Naive thymus-derived CD4-positive, alpha-beta T cell (primary cell): ENCODE data around the gene STK26. TPM values are rescaled to one million over a fixed set of nuclear protein-coding genes. Genes with fewer than 3 reads are reported as not detected.
A peak's percentile ranks its signal among the peaks of the same experiment; 100 is the strongest.
"Not testable (repeated sequence)": the region's sequence is repeated elsewhere in the genome, so short reads cannot be mapped to it uniquely, and the experiment has no call there.

Experiments used
- ATAC-seq: fragments of 150-1000 bp; cut with Tn5 transposase; 2 replicates; pipeline ENCODE4 v1.10.0; 2021; ENCODE audit warnings: mild to moderate bottlenecking, moderate library complexity
- CTCF ChIA-PET: fragments of 350-600 bp; sonication (Branson Sonifier 250); formaldehyde crosslinking; loops from one replicate; lab custom pipeline; 2021; ENCODE audit warnings: antibody characterized with exemption; lab: Charles Lee
- POLR2A ChIA-PET: fragments of 350-600 bp; sonication (Branson Sonifier 250); formaldehyde crosslinking; loops from one replicate; lab custom pipeline; 2021; ENCODE audit warnings: antibody characterized with exemption, inconsistent platforms; lab: Charles Lee
- DNase-seq, 9 donors: peaks; one replicate each; pipeline versions ENCODE4 v3.0.0 to v3.0.0-alpha.2; 2020 to 2022; ENCODE audit warnings: mixed read lengths in 1 of 9
- H3K27ac ChIP-seq: one replicate; pipeline ENCODE4 v1.7.0; 2013; ENCODE audit warnings: mild to moderate bottlenecking, low read depth, low read length, moderate library complexity
- H3K27me3 ChIP-seq, 2 donors: one replicate each; pipeline ENCODE4 v1.7.0; 2013; ENCODE audit warnings: low read length in 2 of 2, mild to moderate bottlenecking in 2 of 2, moderate library complexity in 2 of 2; ENCODE audit not compliant: control insufficient read depth in 2 of 2, insufficient read depth in 2 of 2
- H3K36me3 ChIP-seq, 3 experiments: 1 replicate in 2 of 3; 2 replicates in 1 of 3; pipeline ENCODE4 v1.7.0; 2013; ENCODE audit warnings: low read length in 3 of 3, mild to moderate bottlenecking in 3 of 3, moderate library complexity in 1 of 3; ENCODE audit not compliant: insufficient read depth in 3 of 3, control insufficient read depth in 2 of 3
- H3K4me1 ChIP-seq, 2 donors: one replicate each; pipeline ENCODE4 v1.7.0; 2013; ENCODE audit warnings: low read length in 2 of 2, mild to moderate bottlenecking in 2 of 2, moderate library complexity in 1 of 2; ENCODE audit not compliant: control insufficient read depth in 2 of 2, insufficient read depth in 2 of 2
- H3K4me3 ChIP-seq: 2 replicates; pipeline ENCODE4 v1.7.0; 2013; ENCODE audit warnings: mild to moderate bottlenecking, low read length
- H3K9me3 ChIP-seq, 3 experiments: 1 replicate in 2 of 3; 2 replicates in 1 of 3; pipeline ENCODE4 v1.7.0; 2013; ENCODE audit warnings: low read length in 3 of 3; ENCODE audit not compliant: control insufficient read depth in 2 of 3
- H3K27ac Mint-ChIP-seq, 9 donors: one replicate each; pipeline ENCODE4 v1.8.0; 2020 to 2022; ENCODE audit warnings: mixed read lengths in 9 of 9, mild to moderate bottlenecking in 8 of 9, moderate library complexity in 5 of 9, inconsistent platforms in 2 of 9
- H3K27me3 Mint-ChIP-seq, 5 donors: one replicate each; pipeline ENCODE4 v1.8.0; 2021 to 2022; ENCODE audit warnings: mixed read lengths in 5 of 5, mild to moderate bottlenecking in 1 of 5
- H3K36me3 Mint-ChIP-seq, 5 donors: one replicate each; pipeline ENCODE4 v1.8.0; 2020 to 2022; ENCODE audit warnings: mixed read lengths in 5 of 5, mild to moderate bottlenecking in 3 of 5, inconsistent platforms in 1 of 5
- H3K4me1 Mint-ChIP-seq, 7 donors: one replicate each; pipeline ENCODE4 v1.8.0; 2020 to 2022; ENCODE audit warnings: mixed read lengths in 7 of 7, mild to moderate bottlenecking in 3 of 7, inconsistent platforms in 1 of 7
- H3K4me3 Mint-ChIP-seq, 10 donors: one replicate each; pipeline ENCODE4 v1.8.0; 2020 to 2022; ENCODE audit warnings: mild to moderate bottlenecking in 10 of 10, mixed read lengths in 10 of 10, moderate library complexity in 6 of 10, inconsistent platforms in 2 of 10
- H3K9me3 Mint-ChIP-seq, 11 donors: one replicate each; pipeline ENCODE4 v1.8.0; 2020 to 2022; ENCODE audit warnings: mixed read lengths in 11 of 11, mild to moderate bottlenecking in 4 of 11, inconsistent platforms in 1 of 11, moderate library complexity in 1 of 11
- intact Hi-C, 2 donors: fragments of 100-400 bp; cut with micrococcal nuclease; formaldehyde crosslinking; loops; one replicate each; pipeline ENCODE4 v1.15.1; 2023
- polyA plus RNA-seq, 2 donors: library from polyadenylated mRNA; unstranded; fragments of 300-500 nt; fragmentation: Illumina TruSeq; gene quantifications; one replicate each; pipeline ENCODE4 v1.2.3, GENCODE V29; 2021
- total RNA-seq, 6 experiments: library from RNA in 5 of 6; stranded (reverse) in 5 of 6; gene quantifications; 1 replicate in 5 of 6; 2 replicates in 1 of 6; pipeline ENCODE4 v1.2.3 and lab custom pipeline; 2021 to 2026

The STK26 gene
- total and polyA plus RNA-seq, 7 experiments from 2014 or later = 29.7 to 60.7 (median 45.5) TPM

DNA sequence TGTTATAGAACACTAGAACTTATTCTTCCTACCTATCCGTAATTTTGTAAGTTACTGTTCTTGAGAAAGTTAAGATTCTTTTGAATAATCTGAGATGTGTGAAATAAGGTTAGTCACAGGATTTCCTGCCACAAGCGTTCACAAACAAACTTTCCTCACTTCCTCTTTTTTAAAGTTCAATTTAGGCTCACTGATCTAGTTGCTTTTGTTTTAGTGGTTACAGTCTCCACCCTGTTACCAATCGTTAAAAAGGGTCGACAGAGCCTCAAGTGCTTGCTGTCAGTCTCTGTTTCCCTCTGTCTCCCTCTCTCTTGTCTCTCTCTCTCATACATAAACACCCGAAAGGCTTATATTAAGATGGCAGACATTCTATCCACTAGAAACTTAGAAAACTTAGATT, 35.9 kb upstream of the STK26 start:
- peak in 7 of 9 donors; percentile 53 to 82 (median 72) for DNase-seq
- peaks cover 33 to 58% of the 10 kb centered on the region in 2 donors for H3K4me1 ChIP-seq
- no peaks in the 10 kb centered on the region for H3K27me3 Mint-ChIP-seq
- H3K9me3 Mint-ChIP-seq = peaks cover 0 to 9% (median 2%) of the 10 kb centered on the region in 11 donors
- H3K4me1 Mint-ChIP-seq = peaks cover 38 to 86% (median 62%) of the 10 kb centered on the region in 7 donors
- ChIA-PET CTCF (interaction anchor here (2.0 kb wide), 1 partner anchor 34 kb away, joined by 4 read pairs; no protein-coding TSS in a partner anchor), POLR2A (interaction anchor here (0.9 to 1.9 kb wide), 3 partner anchors 12 to 37 kb away, joined by 3 to 10 read pairs (median 3); partner anchors contain the start of gene STK26)
- peak; percentile 97 for ATAC-seq
- H3K36me3 ChIP-seq = no peaks in the 10 kb centered on the region
- no peaks in the 10 kb centered on the region for H3K9me3 ChIP-seq
- H3K4me3 Mint-ChIP-seq = peak overlapping the region; percentile 34 to 83 (median 74)
- peaks cover 0 to 4% (median 0%) of the 10 kb centered on the region in 5 donors for H3K36me3 Mint-ChIP-seq
- H3K27ac Mint-ChIP-seq = peak overlapping the region; percentile 88 to 100 (median 97)
- intact Hi-C loops = loop anchor here (1.0 to 5.0 kb wide), 6 partner anchors 10 to 230 kb away; partner anchors contain the start of gene STK26 (in 2 of the 2)
- peak overlapping the region; percentile 57 for H3K27ac ChIP-seq
- H3K27me3 ChIP-seq = no peaks in the 10 kb centered on the region
- peak overlapping the region; percentile 19 for H3K4me3 ChIP-seq

DNA sequence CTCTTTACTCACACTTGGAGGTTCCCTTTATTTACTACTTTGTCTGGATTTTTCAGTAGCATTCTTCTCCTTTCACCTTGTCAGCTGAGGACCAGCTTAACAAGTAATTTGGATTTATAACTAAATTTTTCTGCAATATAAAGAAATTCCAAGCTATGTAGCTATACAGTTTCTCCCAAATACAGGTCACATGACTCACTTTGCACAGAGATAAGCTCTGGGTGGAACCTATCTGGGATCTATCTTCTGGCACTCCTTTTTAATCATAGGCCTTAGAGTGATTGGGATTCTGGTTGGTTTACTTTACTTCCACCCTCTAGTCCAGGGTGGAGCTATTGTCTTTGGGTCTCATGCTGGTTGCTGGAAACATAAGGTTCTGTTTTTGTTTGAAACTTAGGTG, 34.9 kb upstream of the STK26 start:
- H3K4me3 Mint-ChIP-seq = peak overlapping the region in 4 of 10 donors; percentile 14 to 72 (median 30)
- H3K9me3 ChIP-seq = no peaks in the 10 kb centered on the region
- ATAC-seq (no peak), DNase-seq (no peak)
- H3K27me3 ChIP-seq = no peaks in the 10 kb centered on the region
- peaks cover 0 to 11% (median 2%) of the 10 kb centered on the region in 11 donors for H3K9me3 Mint-ChIP-seq
- H3K4me1 Mint-ChIP-seq = peaks cover 33 to 81% (median 53%) of the 10 kb centered on the region in 7 donors
- peak overlapping the region; percentile 13 to 100 (median 88) for H3K27ac Mint-ChIP-seq
- no peaks in the 10 kb centered on the region for H3K27me3 Mint-ChIP-seq
- no peak overlapping the region for H3K4me3 ChIP-seq
- ChIA-PET POLR2A (interaction anchor here (0.5 to 1.9 kb wide), 6 partner anchors 11 to 323 kb away, joined by 3 to 10 read pairs (median 3); partner anchors contain the start of gene STK26), CTCF (no interaction called here)
- H3K4me1 ChIP-seq = peaks cover 33 to 49% of the 10 kb centered on the region in 2 donors
- H3K27ac ChIP-seq = peak overlapping the region; percentile 57
- intact Hi-C loops = loop anchor here in 1 of 2 donors (5.0 kb wide), 1 partner anchor 91 kb away; no protein-coding TSS in a partner anchor
- H3K36me3 ChIP-seq = no peaks in the 10 kb centered on the region
- peaks cover 0 to 4% (median 0%) of the 10 kb centered on the region in 5 donors for H3K36me3 Mint-ChIP-seq

DNA sequence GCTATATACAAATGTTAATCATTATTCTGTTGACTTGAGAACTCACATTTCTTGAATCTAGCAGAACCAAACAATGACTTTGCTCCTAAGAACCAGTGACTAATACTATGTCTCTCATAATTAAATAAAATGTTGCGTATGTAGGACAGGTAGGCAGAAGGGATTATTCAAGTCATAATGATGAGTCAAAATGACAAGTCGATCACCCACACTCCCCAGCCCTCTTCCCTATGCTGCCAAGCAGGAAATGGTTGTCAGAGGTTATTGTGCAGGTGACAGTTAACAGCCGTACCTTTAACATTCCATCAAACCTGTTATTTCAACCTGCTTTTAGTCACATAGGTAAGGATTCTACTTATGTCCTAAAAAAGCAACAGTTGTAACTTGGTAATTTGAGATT, 22.0 kb upstream of the STK26 start:
- Histone ChIP-seq H3K9me3 (no peaks in the 10 kb centered on the region), H3K4me1 (no peaks in the 10 kb centered on the region), H3K27ac (no peak overlapping the region), H3K27me3 (no peaks in the 10 kb centered on the region), H3K36me3 (no peaks in the 10 kb centered on the region), H3K4me3 (no peak overlapping the region)
- peak overlapping the region in 1 of 9 donors; percentile 3 for H3K27ac Mint-ChIP-seq
- no peak for ATAC-seq
- no peaks in the 10 kb centered on the region for H3K27me3 Mint-ChIP-seq
- intact Hi-C loops = loop anchor here in 1 of 2 donors (2.0 kb wide), 2 partner anchors 14 to 16 kb away; no protein-coding TSS in a partner anchor
- POLR2A ChIA-PET = interaction anchor here (0.6 to 1.4 kb wide), 2 partner anchors 16 to 1819 kb away, joined by 3 to 4 read pairs; no protein-coding TSS in a partner anchor
- peak overlapping the region in 3 of 10 donors; percentile 39 to 70 (median 51) for H3K4me3 Mint-ChIP-seq
- no peaks in the 10 kb centered on the region for H3K9me3 Mint-ChIP-seq
- DNase-seq = peak in 1 of 9 donors; percentile 10
- CTCF ChIA-PET = no interaction called here
- H3K4me1 Mint-ChIP-seq = peaks cover 3 to 28% (median 20%) of the 10 kb centered on the region in 7 donors
- H3K36me3 Mint-ChIP-seq = peaks cover 0 to 1% (median 0%) of the 10 kb centered on the region in 5 donors

DNA sequence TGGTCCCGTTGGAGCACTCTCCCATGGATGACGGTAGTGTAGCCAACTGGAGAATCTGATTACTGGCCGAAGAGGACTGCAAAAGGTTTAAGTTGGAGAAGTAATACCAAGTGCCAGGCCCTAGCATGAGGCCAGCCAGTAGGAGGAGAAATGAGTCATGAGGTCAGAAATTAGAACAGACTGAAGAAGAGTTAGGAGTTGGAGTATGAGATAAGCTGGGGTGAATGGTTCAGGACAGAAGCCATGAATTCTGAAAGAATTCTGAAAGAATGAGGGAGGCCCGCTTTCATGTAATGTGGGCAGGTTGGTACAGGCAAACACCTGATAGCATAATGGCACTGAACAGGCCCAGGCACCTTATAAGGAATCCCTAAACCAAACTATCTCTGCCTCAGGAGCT, 18.4 kb upstream of the STK26 start:
- no peaks in the 10 kb centered on the region for H3K27me3 ChIP-seq
- Mint-ChIP-seq H3K4me3 (no peak overlapping the region), H3K27me3 (peaks cover 0 to 2% (median 0%) of the 10 kb centered on the region in 5 donors), H3K27ac (no peak overlapping the region), H3K4me1 (peaks cover 8 to 32% (median 25%) of the 10 kb centered on the region in 7 donors), H3K9me3 (peaks cover 0 to 2% (median 0%) of the 10 kb centered on the region in 11 donors), H3K36me3 (peaks cover 0 to 3% (median 0%) of the 10 kb centered on the region in 5 donors)
- H3K27ac ChIP-seq = no peak overlapping the region
- H3K36me3 ChIP-seq = no peaks in the 10 kb centered on the region
- no peaks in the 10 kb centered on the region for H3K4me1 ChIP-seq
- no peak for ATAC-seq
- ChIA-PET CTCF (no interaction called here), POLR2A (interaction anchor here (1.3 kb wide), 1 partner anchor 10 kb away, joined by 3 read pairs; no protein-coding TSS in a partner anchor)
- H3K4me3 ChIP-seq = no peak overlapping the region
- H3K9me3 ChIP-seq = no peaks in the 10 kb centered on the region
- no peak for DNase-seq
- intact Hi-C loops = loop anchor here in 1 of 2 donors (5.0 kb wide), 1 partner anchor 32 kb away; no protein-coding TSS in a partner anchor

DNA sequence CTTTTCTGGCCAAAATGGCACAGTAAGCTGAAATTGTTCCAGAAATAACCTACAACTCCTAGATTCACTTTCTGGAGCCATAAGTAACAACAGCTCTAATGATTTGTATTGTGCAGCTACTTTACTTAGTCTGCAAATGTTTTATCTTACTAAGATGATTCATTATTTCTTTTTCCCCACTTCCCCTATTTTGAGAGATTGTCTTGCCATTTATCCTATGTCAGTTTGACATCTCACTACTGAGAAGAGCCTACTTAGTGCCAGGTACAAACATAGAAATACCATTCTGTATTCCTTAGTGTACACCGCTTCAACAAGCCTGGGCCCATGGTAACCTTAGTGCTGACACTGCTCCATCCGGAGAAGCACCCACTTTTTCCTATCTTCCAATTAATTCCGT, 13.8 kb upstream of the STK26 start:
- Histone ChIP-seq H3K36me3 (no peaks in the 10 kb centered on the region), H3K9me3 (no peaks in the 10 kb centered on the region), H3K4me1 (no peaks in the 10 kb centered on the region), H3K4me3 (no peak overlapping the region), H3K27me3 (no peaks in the 10 kb centered on the region), H3K27ac (no peak overlapping the region)
- Mint-ChIP-seq H3K9me3 (peaks cover 0 to 4% (median 0%) of the 10 kb centered on the region in 11 donors), H3K36me3 (peaks cover 0 to 2% (median 0%) of the 10 kb centered on the region in 5 donors), H3K27ac (no peak overlapping the region), H3K4me3 (no peak overlapping the region), H3K27me3 (peaks cover 0 to 2% (median 0%) of the 10 kb centered on the region in 5 donors), H3K4me1 (peaks cover 0 to 9% (median 3%) of the 10 kb centered on the region in 7 donors)
- ATAC-seq = no peak
- ChIA-PET CTCF (no interaction called here), POLR2A (interaction anchor here (0.5 to 1.4 kb wide), 2 partner anchors 9 to 12 kb away, joined by 3 to 5 read pairs; no protein-coding TSS in a partner anchor)
- intact Hi-C loops = loop anchor here in 1 of 2 donors (5.0 kb wide), 1 partner anchor 37 kb away; no protein-coding TSS in a partner anchor
- no peak for DNase-seq

DNA sequence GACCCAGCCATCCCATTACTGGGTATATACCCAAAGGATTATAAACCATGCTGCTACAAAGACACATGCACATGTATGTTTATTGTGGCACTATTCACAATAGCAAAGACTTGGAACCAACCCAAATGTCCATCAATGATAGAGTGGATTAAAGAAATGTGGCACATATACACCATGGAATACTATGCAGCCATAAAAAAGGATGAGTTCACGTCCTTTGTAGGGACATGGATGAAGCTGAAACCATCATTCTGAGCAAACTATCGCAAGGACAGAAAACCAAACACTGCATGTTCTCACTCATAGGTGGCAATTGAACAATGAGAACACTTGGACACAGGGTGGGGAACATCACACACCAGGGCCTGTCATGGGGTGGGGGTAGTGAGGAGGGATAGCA, 12.9 kb upstream of the STK26 start:
- H3K4me3 ChIP-seq, H3K27me3 Mint-ChIP-seq, H3K4me3 Mint-ChIP-seq, H3K27ac Mint-ChIP-seq, H3K36me3 Mint-ChIP-seq, H3K9me3 Mint-ChIP-seq, DNase-seq, ATAC-seq, H3K36me3 ChIP-seq, H3K4me1 ChIP-seq, H3K27me3 ChIP-seq, H3K27ac ChIP-seq, H3K9me3 ChIP-seq, intact Hi-C loops, CTCF ChIA-PET: not testable (repeated sequence)
- peaks cover 0 to 13% (median 4%) of the 10 kb centered on the region in 7 donors for H3K4me1 Mint-ChIP-seq
- POLR2A ChIA-PET = interaction anchor here (1.4 kb wide), 1 partner anchor 11 kb away, joined by 5 read pairs; no protein-coding TSS in a partner anchor
